GM12878 (cell line): ENCODE data around the gene PHYKPL. TPM values are rescaled to one million over a fixed set of nuclear protein-coding genes. Genes with fewer than 3 reads are reported as not detected.

Source experiments
- ATAC-seq: fragments of 200-7000 bp; cut with Tn5 transposase; 3 replicates; pipeline ENCODE4 v1.9.1; 2020; ENCODE audit warnings: mild to moderate bottlenecking, moderate library complexity
- BruUV-seq: library from RNA; stranded (reverse); fragments of 400-500 nt; replicated peaks from 2 replicates; lab custom pipeline; 2021; lab: Mats Ljungman, UMichigan
- CTCF ChIA-PET: fragments of 300-600 bp; sonication (Branson Sonifier 250); formaldehyde crosslinking; extraction: SDS; loops from one replicate; lab custom pipeline; 2021; ENCODE audit warnings: inconsistent platforms; lab: Yijun Ruan, JAX
- POLR2A ChIA-PET: fragments of 350-600 bp; formaldehyde crosslinking; extraction: SDS; loops from one replicate; lab custom pipeline; 2021; ENCODE audit warnings: inconsistent platforms; lab: Charles Lee
- RAD21 ChIA-PET: fragments of 300-600 bp; sonication (Branson Sonifier 250); formaldehyde crosslinking; loops from one replicate; lab custom pipeline; 2023; ENCODE audit warnings: antibody characterized with exemption; ENCODE audit not compliant: unreplicated experiment; lab: Charles Lee
- SMC1A ChIA-PET: fragments of 300-600 bp; sonication (Branson Sonifier 250); formaldehyde crosslinking; loops from one replicate; lab custom pipeline; 2023; ENCODE audit not compliant: unreplicated experiment, uncharacterized antibody; lab: Charles Lee
- DNase-seq: peaks from one replicate; pipeline ENCODE4 v3.0.0-alpha.2; 2011; ENCODE audit warnings: low read depth, low spot score
- FAIRE-seq: peaks from 3 replicates; lab custom pipeline; 2011; peaks lifted over from hg19 to GRCh38; lab: Jason Lieb, UNC
- H2AFZ ChIP-seq: 2 replicates; pipeline ENCODE4 v1.6.0; 2011; ENCODE audit warnings: low read depth, low read length, control low read depth; ENCODE audit not compliant: control insufficient read depth
- H3K27ac ChIP-seq: 2 replicates; pipeline ENCODE4 v1.5.1; 2011; ENCODE audit warnings: control low read depth; ENCODE audit not compliant: control insufficient read depth, insufficient read depth
- H3K27me3 ChIP-seq, 2 experiments: replicated peaks in 1 of 2; 2 replicates each; pipeline versions ENCODE4 v1.6.0 to v1.6.1; 2011; ENCODE audit warnings: low read length in 1 of 2; ENCODE audit not compliant: control insufficient read depth in 2 of 2, insufficient read depth in 2 of 2
- H3K36me3 ChIP-seq, 2 experiments: 2 replicates each; pipeline ENCODE4 v1.5.1; 2011; ENCODE audit warnings: low read length in 1 of 2; ENCODE audit not compliant: control insufficient read depth in 2 of 2, insufficient read depth in 2 of 2
- H3K4me1 ChIP-seq: 2 replicates; pipeline ENCODE4 v1.6.1; 2011; ENCODE audit warnings: mild to moderate bottlenecking, low read length, moderate library complexity, mixed read lengths; ENCODE audit not compliant: control insufficient read depth, insufficient read depth
- H3K4me2 ChIP-seq: 2 replicates; pipeline ENCODE4 v1.6.0; 2011; ENCODE audit warnings: control low read depth; ENCODE audit not compliant: control insufficient read depth, insufficient read depth
- H3K4me3 ChIP-seq: fragments of 200-600 bp; sonication (generic); 2 replicates; pipeline ENCODE4 v1.5.1; 2016
- H3K79me2 ChIP-seq: 2 replicates; pipeline ENCODE4 v1.6.0; 2011; ENCODE audit warnings: low read length; ENCODE audit not compliant: control insufficient read depth, insufficient read depth
- H3K9ac ChIP-seq: 2 replicates; pipeline ENCODE4 v1.8.0; 2011; ENCODE audit warnings: low read length, control low read depth, mixed read lengths; ENCODE audit not compliant: control insufficient read depth, insufficient read depth
- H3K9me3 ChIP-seq: replicated peaks from 3 replicates; pipeline ENCODE4 v1.5.1; 2011; ENCODE audit warnings: mild to moderate bottlenecking, low read length; ENCODE audit not compliant: control insufficient read depth, insufficient read depth
- H4K20me1 ChIP-seq: 2 replicates; pipeline ENCODE4 v1.6.0; 2011; ENCODE audit not compliant: control insufficient read depth, insufficient read depth
- CHD2 ChIP-seq: IDR thresholded peaks from 2 replicates; pipeline ENCODE4 v1.6.1; 2011; ENCODE audit warnings: low read depth, low read length, improper control_type of control experiment, borderline replicate concordance
- HSF1 ChIP-seq: fragments of 150-350 bp; IDR thresholded peaks from 2 replicates; pipeline ENCODE4 v1.6.1; 2014; ENCODE audit warnings: mild to moderate bottlenecking, low read depth, low read length
- NBN ChIP-seq: fragments of 450-650 bp; IDR thresholded peaks from 2 replicates; pipeline ENCODE4 v1.6.1; 2016
- PAX5 ChIP-seq: IDR thresholded peaks from 2 replicates; pipeline ENCODE4 v1.6.1; 2011; ENCODE audit warnings: low read depth, low read length, borderline replicate concordance
- PML ChIP-seq: IDR thresholded peaks from 2 replicates; pipeline ENCODE4 v1.6.1; 2012; ENCODE audit warnings: low read length, inconsistent platforms
- RAD21 ChIP-seq: IDR thresholded peaks from 2 replicates; pipeline ENCODE4 v1.6.1; 2011; ENCODE audit warnings: mild to moderate bottlenecking, low read depth, low read length, moderate library complexity; ENCODE audit not compliant: insufficient read depth
- RELA ChIP-seq: fragments of 450-650 bp; IDR thresholded peaks from 2 replicates; pipeline ENCODE4 v1.8.0; 2014; ENCODE audit warnings: borderline replicate concordance; ENCODE audit not compliant: partially characterized antibody
- SMARCA5 ChIP-seq: fragments of 450-650 bp; IDR thresholded peaks from 2 replicates; pipeline ENCODE4 v1.6.1; 2017; ENCODE audit warnings: mild to moderate bottlenecking
- ZBTB33 ChIP-seq: fragments of 450-650 bp; IDR thresholded peaks from 2 replicates; pipeline ENCODE4 v1.6.1; 2017; ENCODE audit warnings: mild to moderate bottlenecking
- ZBTB4 ChIP-seq: fragments of 450-650 bp; formaldehyde crosslinking; IDR thresholded peaks from 2 replicates; pipeline ENCODE4 v1.4.0; 2022; ENCODE audit warnings: mild to moderate bottlenecking, moderate library complexity
- ZNF217 ChIP-seq: fragments of 450-650 bp; IDR thresholded peaks from 2 replicates; pipeline ENCODE4 v1.6.1; 2017; ENCODE audit warnings: antibody characterized with exemption, mild to moderate bottlenecking
- ZSCAN29 ChIP-seq: fragments of 450-650 bp; IDR thresholded peaks from 2 replicates; pipeline ENCODE4 v1.6.1; 2017; ENCODE audit warnings: mild to moderate bottlenecking, moderate library complexity
- WGBS: methylation state at CpG from one replicate; pipeline ENCODE4 v1.1.6; 2016; ENCODE audit warnings: low lambda C conversion rate; ENCODE audit not compliant: insufficient replicate concordance, insufficient coverage; ENCODE audit errors: missing lambda C conversion rate; 5-methylcytosine and 5-hydroxymethylcytosine counted together
- in situ Hi-C: fragments of 300-500 bp; cut with MboI; formaldehyde crosslinking; loops from 9 replicates; pipeline ENCODE4 v1.14.3; 2018; ENCODE audit warnings: mixed read lengths
- intact Hi-C: fragments of 100-400 bp; cut with micrococcal nuclease; formaldehyde crosslinking; loops from one replicate; pipeline ENCODE4 v1.14.2; 2022; ENCODE audit not compliant: unreplicated experiment
- polyA plus RNA-seq, 11 experiments: library from polyadenylated mRNA; depleted of rRNA in 4 of 11; unstranded in 6 of 11; stranded (reverse) in 5 of 11; fragments of >200 nt; fragmentation: Nextera tagmentation in 4 of 11; fragmentation: Illumina TruSeq in 1 of 11; extraction: Ambion mirVana in 4 of 11; extraction: Trizol in 1 of 11; gene quantifications; 1 replicate in 1 of 11; 2 replicates in 10 of 11; pipeline versions ENCODE4 v1.2.1 to v1.2.3, GENCODE V29; 2011 to 2016; ENCODE audit warnings: inconsistent platforms in 2 of 11, missing spikeins in 2 of 11, low read depth in 1 of 11
- total RNA-seq, 4 experiments: library from RNA; depleted of rRNA in 3 of 4; stranded (reverse); fragments of >200 nt in 3 of 4; fragmentation: Illumina TruSeq in 1 of 4; extraction: Trizol in 1 of 4; gene quantifications; 2 replicates each; pipeline versions ENCODE4 v1.2.1 to v1.2.3, GENCODE V29; 2013 to 2021
- TF ChIP-seq, protein P1 (sequence below): IDR thresholded peaks from 2 replicates; pipeline ENCODE4 v1.6.1; 2011; ENCODE audit warnings: low read depth, low read length, improper control_type of control experiment, borderline replicate concordance

Gene PHYKPL
- total and polyA plus RNA-seq, 10 of the 15 experiments (the other 5 are each of a cell fraction or from before 2014, with no cell fraction given): 4.5 to 53.9 (median 25.6) TPM

GRCh38 chr5:178218827-178219226 lies 13.8 kb downstream of the PHYKPL start:
- no peak overlapping the region for H3K9ac ChIP-seq
- no peak overlapping the region for H3K4me3 ChIP-seq
- H3K79me2 ChIP-seq: no peaks in the 10 kb centered on the region
- no peak for ATAC-seq
- ChIA-PET POLR2A (no interaction called here), RAD21 (no interaction called here)
- no peak overlapping the region for H3K4me2 ChIP-seq
- H3K9me3 ChIP-seq: no peaks in the 10 kb centered on the region
- 98% methylated on average over 3 of the region's 3 CpGs for WGBS
- intact Hi-C loops: no loop called here
- BruUV-seq: no TSS peak
- TF ChIP-seq PAX5 (no peak), ZBTB4 (CRISPR knock-in tag) (no peak), RELA (no peak), NBN (no peak), PML (no peak), SMARCA5 (no peak), CHD2 (no peak), ZBTB33 (no peak), ZNF217 (no peak), HSF1 (no peak), RAD21 (no peak), ZSCAN29 (no peak)
- TF ChIP-seq, protein P1, sequence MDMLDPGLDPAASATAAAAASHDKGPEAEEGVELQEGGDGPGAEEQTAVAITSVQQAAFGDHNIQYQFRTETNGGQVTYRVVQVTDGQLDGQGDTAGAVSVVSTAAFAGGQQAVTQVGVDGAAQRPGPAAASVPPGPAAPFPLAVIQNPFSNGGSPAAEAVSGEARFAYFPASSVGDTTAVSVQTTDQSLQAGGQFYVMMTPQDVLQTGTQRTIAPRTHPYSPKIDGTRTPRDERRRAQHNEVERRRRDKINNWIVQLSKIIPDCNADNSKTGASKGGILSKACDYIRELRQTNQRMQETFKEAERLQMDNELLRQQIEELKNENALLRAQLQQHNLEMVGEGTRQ: no peak
- TF ChIP-seq, all 136 proteins: peak for 0
- Histone ChIP-seq H3K36me3 (peaks cover 14 to 25% of the 10 kb centered on the region in 2 experiments), H3K27ac (no peak overlapping the region), H2AFZ (no peak overlapping the region), H4K20me1 (no peaks in the 10 kb centered on the region), H3K27me3 (no peaks in the 10 kb centered on the region), H3K4me1 (no peaks in the 10 kb centered on the region; the same call in 1 of the 2 replicates)
- FAIRE-seq (no peak), DNase-seq (no peak)
- ChIA-PET CTCF (no interaction called here), SMC1A (no interaction called here)
- in situ Hi-C loops: no loop called here
